GM19468 (cell line): ENCODE measurements around the gene GPR139.

ENCODE experiments used
- ATAC-seq: cut with Tn5 transposase; IDR thresholded peaks from one replicate; pipeline ENCODE4 v1.9.1; 2021; ENCODE audit warnings: mild to moderate bottlenecking, moderate library complexity, moderate number of reproducible peaks; ENCODE audit not compliant: unreplicated experiment; ENCODE audit errors: extremely low read depth

GPR139 gene

DNA sequence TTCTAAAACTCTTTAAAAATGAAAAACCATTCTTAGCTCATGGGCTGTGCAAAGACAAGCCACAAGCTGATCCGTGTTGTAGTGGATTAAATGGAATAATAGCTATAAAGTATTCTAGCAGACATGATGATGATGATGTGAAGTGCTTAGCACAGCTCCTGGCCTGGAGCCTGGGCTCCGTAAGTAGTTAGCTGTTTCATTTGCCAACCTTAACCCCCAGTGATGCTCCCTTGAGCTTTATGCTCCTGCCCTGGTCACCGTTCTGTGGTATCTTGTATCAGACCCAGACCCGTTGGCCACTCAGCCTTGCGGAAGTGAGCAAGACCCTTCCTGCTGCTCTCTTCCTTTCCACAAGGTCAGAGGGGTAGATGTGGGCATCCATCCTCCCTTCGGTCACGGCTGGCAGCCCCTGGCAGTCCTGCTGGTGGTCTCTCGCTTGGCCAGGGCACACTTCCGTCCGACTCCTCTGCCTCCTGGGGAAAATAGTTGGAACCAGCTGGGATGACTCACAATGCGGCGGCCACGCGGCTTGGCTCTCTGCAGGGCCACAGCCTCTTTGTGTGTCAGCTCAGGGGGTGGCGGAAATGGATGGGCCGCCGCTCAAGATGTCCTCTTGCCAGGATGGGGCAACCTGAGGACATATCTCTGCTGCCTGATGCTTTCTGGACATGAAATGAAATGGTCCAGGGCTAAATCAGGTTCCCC, 79.1 kb downstream of the GPR139 start:
- ATAC-seq = no peak

DNA sequence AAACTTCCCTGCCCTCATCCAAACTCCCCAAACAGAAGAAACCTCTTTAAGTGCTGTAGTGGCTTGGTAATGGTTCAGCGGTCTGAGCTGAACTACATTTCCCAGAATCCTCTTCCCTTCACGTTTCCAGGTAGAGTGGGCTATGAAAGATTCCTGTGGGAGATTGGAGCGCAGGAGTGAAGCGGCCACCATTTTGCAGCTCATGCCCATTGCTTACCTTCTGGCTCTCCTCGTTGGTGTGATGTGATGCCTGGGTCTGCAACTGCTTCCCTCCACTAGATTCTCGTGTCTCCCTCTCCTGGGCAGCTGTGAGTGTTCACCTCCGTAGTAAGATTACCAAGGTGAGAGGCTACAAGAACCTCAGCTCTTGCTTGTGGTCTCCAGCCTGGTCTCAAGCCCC, 82.1 kb downstream of the GPR139 start:
- ATAC-seq = no peak

DNA sequence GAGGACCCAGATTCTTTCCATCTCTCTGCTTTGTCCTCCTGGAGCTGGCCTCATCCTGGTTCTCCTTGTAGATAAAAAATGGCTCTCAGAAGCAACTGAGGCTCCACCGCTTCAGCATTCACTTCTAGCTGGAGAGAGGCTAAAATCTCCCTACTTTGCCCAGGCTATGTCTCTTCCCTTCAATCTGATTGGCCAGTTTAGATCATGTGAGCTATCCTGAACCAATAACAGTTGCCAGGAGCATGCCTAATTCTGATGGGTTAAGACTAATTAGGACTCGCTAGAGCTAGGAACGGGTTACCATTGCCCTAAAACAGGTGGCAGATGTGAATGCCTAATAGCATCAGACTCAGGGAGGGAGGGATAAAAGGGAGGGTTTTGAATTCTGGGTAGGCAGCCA, 89.6 kb downstream of the GPR139 start:
- ATAC-seq = no peak
